NOMO-1 treated with dmso at 0.1 percent for 144 hours (cell line): ENCODE data around the gene ARMH4.

ENCODE experiments used
- DNase-seq: peaks from one replicate; lab custom pipeline; 2025; ENCODE audit not compliant: unreplicated experiment; lab: John Stamatoyannopoulos, UW

Gene ARMH4

DNA sequence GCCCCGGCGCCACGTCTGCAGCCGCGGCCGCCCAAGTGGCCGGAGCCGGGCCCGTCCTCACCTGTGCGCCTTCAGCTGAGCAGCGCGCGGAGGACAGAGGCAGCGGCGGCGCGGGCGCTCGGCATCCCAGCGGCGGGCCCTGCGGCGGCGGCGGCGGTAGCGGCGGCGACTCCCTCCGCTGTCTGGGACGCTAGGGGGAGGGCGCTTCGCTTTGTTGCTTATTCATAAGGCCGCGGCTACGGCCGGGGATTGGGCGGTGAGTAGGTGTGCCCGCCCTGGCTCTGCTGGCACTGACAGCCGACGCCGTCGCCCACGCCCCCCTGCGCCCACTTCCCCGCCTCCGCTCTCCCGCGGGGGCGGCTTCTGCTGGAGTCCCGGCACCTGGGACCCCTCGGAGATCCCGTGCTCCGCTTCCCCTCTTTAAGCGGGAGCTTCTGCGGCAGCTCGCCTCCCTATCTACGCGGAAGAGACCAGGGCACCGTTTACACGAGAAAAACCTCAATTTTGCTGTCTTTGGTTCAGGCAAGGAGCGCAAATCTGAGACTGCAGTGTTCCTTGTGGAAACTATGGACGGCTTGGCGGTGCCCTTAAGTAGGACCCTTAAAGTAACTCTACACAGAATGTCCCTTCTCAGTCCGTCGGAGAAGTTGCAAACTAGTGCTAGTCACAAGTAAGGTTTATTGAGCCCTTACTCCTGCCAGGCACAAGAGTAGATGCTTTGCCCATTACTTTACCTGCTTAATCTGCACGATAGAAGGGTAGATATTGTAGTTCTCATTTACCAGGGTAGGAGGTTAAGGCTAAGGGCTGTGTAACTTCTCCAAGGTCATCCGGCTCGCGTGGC, at the start of gene ARMH4:
Gene ARMH4, minus strand, starts transcription at position 200 of the 844 bp plus-strand sequence. CDS start 12,855 bp downstream, outside the sequence.
- peak; percentile 49 for DNase-seq

DNA sequence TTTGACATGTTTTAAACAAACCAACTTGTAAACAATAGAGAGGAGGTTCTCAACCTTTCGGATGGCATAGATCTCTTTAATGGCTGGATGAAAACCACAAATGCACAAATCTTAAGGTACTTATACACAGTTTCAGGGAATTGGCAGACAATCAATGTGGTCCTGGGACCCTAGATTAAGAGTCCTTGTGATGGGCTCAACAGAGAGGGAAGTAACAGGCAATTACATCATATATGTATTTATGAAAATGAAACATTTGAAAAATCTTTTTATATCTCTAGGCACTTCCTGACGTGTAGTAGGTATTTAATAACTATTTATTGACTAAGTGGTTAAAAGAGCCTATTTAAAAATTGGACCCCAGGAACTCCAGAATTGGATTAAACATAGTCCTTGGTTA, 48.8 kb upstream of the ARMH4 start:
- DNase-seq: no peak

- no peak for DNase-seq
Observed at GRCh38 chr14:58200480-58200841, 48.4 kb upstream of the ARMH4 start.

DNA sequence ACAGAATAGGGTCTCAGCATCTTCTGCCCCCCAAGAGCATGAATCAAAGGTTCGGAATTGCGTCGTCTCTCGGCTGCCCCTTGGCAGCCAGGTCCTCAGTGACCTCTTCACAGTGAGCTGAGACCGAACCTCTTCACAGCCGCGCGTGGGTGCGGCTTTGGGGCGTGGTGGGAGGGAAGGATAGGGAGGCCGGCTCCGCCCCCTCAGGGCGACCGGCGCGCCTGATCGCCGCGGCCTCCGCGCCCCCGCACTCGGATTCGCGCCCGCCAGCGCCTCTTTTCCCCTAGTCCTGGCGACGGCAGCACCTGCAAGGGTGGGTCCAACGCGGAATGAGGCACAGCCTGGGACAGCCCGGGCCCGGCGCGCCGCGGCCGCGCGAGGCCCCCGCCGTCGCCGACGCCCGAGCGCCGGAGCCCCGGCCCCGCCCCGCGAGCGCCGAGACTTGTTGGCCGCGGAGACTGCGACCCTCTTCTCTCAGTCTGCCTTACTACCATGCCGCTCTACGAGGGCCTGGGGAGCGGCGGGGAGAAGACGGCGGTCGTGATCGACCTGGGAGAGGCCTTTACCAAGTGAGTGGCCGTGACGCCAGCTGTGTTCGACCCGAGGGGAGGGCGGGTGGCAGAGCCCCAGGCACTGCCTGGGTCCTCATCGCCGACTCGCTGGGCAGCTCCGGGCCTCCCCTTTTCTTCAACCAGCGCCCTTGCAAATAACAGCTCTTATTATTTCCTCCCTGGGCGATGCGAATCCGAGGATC, 47.9 kb upstream of the ARMH4 start, which contains the start of gene ACTR10:
Gene ACTR10, plus strand, starts transcription at position 424 of the 754 bp plus-strand sequence. Its CDS starts 69 bp downstream, at position 493.
- peak; percentile 64 for DNase-seq

DNA sequence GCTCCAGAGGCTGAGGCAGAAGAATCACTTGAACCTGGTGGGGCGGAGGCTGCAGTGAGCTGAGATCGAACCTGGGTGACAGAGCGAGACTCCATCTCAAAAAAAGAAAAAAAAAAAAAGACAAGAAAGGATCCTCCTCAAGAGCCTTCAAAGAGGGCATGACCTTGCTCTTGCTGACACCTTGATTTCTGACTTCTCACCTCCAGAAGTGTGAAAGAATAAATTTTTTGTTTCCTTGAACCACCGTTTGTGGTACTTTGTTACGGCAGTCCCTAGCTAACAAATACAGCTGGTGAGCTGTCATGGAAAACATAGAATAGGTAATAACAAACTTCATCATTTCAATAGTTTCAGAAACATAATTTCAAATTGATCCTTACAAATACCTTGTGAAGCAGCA, 46.1 kb upstream of the ARMH4 start:
- DNase-seq: no peak

GRCh38 chr14:58196198-58196597, 44.2 kb upstream of the ARMH4 start:
- no peak for DNase-seq

- no peak for DNase-seq
Observed at GRCh38 chr14:58193542-58193941, 41.5 kb upstream of the ARMH4 start.

DNA sequence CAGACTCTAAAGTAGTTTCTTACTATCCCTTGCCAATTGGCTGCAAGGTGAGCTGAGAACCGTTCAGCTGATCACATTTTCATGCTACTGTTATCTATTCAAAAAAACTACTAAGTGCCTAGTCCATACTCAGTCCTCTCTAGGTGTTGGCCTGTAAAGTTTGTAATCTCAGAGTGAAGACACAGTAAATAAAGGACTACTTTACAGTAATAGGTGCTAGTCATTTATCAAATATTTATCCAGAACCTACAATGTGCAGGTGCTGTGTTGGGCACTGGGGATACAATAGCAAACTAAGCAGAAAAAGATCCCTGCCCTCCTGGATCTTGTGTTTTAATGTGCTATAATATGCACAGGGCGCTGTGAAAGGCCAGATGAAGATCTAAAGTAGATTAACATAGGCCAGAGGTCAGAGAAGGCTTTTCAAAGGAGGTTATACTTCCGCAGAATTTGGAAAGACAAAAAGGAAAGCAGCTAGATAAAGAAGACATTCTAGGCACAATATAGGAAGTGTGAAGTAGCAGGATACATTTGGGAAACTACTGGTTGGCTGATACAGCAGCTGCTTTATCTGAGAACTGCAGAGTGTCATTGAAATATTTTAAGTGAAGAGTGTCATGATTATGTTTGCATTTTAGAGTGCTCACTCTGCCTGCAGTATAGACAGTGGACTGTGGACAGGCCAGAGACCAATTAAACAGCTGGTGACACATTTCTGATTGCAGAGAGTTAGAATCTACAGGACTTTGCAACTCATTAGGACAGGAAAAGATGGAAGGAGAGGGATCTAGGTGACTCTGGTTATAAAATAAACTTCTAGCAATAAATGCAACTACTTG, 40.0 kb upstream of the ARMH4 start:
- DNase-seq: no peak

GRCh38 chr14:58189176-58189575, 37.2 kb upstream of the ARMH4 start:
- no peak for DNase-seq

GRCh38 chr14:58177125-58177524, 25.1 kb upstream of the ARMH4 start:
- no peak for DNase-seq

DNA sequence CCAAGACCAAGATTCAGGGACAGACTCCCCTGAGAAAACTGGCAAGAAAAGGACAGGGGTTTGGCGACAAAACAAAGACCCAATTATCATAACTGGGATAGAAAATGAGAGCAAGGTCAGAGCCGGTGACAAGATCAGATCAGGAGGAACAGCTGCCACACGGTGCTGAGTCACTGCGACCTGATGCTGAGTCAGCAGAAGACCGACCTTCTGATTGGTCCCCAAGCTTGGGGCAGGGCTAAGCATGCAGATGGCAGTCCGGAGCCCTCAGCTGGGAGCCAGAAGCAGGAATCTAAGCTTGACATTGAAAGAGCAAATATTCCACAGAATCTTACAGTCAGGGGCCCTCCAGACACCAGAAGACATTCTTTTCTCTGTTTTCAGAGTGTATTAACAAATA, 19.1 kb upstream of the ARMH4 start:
- peak; percentile 71 for DNase-seq

DNA sequence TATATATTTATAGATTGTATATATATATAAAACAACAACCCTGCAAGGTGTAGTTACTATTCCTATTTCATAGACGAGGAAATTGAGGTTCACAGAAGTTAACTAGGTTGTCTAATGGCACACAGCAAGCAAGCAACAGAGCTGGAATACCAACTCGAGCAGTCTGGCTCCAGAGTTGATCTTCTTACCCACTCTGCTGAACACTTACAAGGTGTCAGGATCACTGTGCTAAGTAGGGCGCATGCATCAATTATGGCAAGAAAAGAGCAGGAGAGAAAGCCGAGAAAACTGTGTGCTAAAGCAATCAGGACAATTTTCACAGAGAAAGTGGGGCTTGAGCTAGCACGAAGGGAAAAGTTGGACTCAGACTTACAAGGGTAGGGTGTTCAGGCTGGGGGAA, 15.9 kb upstream of the ARMH4 start:
- DNase-seq: no peak

GRCh38 chr14:58167057-58167456, 15.0 kb upstream of the ARMH4 start:
- no peak for DNase-seq

- DNase-seq: peak; percentile 28
Observed at GRCh38 chr14:58166005-58166983, 14.3 kb upstream of the ARMH4 start.

DNA sequence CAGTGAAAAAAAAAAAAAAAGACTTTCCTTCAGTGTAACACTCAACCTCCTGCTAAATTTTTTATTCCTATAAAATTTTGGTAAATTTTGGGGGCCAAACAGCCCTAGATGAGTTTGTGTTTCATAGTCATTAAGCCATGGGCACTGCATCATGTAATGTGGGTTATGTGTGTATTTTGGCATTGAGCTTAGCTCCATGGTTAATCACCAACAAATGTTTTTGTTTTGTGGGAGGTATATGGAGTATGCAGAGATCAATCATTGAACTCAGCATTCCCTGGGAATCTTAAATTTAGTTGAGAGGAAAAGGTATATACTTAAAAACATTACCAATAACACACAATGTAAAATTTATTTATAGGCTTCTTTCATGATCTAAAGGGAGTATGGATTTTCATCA, 8.5 kb upstream of the ARMH4 start:
- no peak for DNase-seq

GRCh38 chr14:58151133-58152013, 640 bp downstream of the ARMH4 start:
- no peak for DNase-seq

DNA sequence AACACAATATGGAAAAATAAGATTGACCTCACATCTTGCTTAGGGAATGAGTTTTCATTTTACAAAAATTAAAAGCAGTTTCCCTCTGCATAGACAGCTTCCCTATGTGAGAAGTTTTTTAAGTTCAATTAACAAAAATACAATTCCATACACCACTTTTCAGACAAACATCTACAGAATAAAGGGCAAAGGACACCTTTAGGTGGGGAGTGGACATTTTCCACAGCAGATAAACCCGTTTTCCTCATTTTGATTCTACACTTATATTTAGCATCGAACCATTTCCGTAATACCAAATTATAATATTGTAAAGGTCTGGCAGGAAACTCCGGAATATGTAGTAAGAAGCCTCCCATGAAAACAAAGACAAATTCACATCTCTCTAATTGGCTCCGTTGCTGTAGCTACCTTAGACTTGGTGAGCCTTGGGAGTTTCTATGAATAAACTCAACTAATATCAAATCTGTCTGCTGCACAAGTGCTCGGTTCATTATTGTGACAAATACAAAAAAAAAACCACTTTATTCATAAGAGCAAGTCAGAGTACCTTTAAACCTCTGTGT, 1.7 kb downstream of the ARMH4 start:
- DNase-seq: no peak

- no peak for DNase-seq
Observed at GRCh38 chr14:58149196-58149595, 2.8 kb downstream of the ARMH4 start.

- no peak for DNase-seq
Observed at GRCh38 chr14:58146399-58146798, 5.6 kb downstream of the ARMH4 start.
